GM12878 (cell line): ENCODE data around the gene NFATC2. TPM values are rescaled to one million over a fixed set of nuclear protein-coding genes. Genes with fewer than 3 reads are reported as not detected.

Experiments used
- ATAC-seq: fragments of 200-7000 bp; cut with Tn5 transposase; 3 replicates; pipeline ENCODE4 v1.9.1; 2020; ENCODE audit warnings: mild to moderate bottlenecking, moderate library complexity
- BruUV-seq: library from RNA; stranded (reverse); fragments of 400-500 nt; replicated peaks from 2 replicates; lab custom pipeline; 2021; lab: Mats Ljungman, UMichigan
- CTCF ChIA-PET: fragments of 300-600 bp; sonication (Branson Sonifier 250); formaldehyde crosslinking; extraction: SDS; loops from one replicate; lab custom pipeline; 2021; ENCODE audit warnings: inconsistent platforms; lab: Yijun Ruan, JAX
- POLR2A ChIA-PET: fragments of 350-600 bp; formaldehyde crosslinking; extraction: SDS; loops from one replicate; lab custom pipeline; 2021; ENCODE audit warnings: inconsistent platforms; lab: Charles Lee
- RAD21 ChIA-PET: fragments of 300-600 bp; sonication (Branson Sonifier 250); formaldehyde crosslinking; loops from one replicate; lab custom pipeline; 2023; ENCODE audit warnings: antibody characterized with exemption; ENCODE audit not compliant: unreplicated experiment; lab: Charles Lee
- SMC1A ChIA-PET: fragments of 300-600 bp; sonication (Branson Sonifier 250); formaldehyde crosslinking; loops from one replicate; lab custom pipeline; 2023; ENCODE audit not compliant: unreplicated experiment, uncharacterized antibody; lab: Charles Lee
- DNase-seq: peaks from one replicate; pipeline ENCODE4 v3.0.0-alpha.2; 2011; ENCODE audit warnings: low read depth, low spot score
- FAIRE-seq: peaks from 3 replicates; lab custom pipeline; 2011; peaks lifted over from hg19 to GRCh38; lab: Jason Lieb, UNC
- H2AFZ ChIP-seq: 2 replicates; pipeline ENCODE4 v1.6.0; 2011; ENCODE audit warnings: low read depth, low read length, control low read depth; ENCODE audit not compliant: control insufficient read depth
- H3K27ac ChIP-seq: 2 replicates; pipeline ENCODE4 v1.5.1; 2011; ENCODE audit warnings: control low read depth; ENCODE audit not compliant: control insufficient read depth, insufficient read depth
- H3K27me3 ChIP-seq, 2 experiments: replicated peaks in 1 of 2; 2 replicates each; pipeline versions ENCODE4 v1.6.0 to v1.6.1; 2011; ENCODE audit warnings: low read length in 1 of 2; ENCODE audit not compliant: control insufficient read depth in 2 of 2, insufficient read depth in 2 of 2
- H3K36me3 ChIP-seq, 2 experiments: 2 replicates each; pipeline ENCODE4 v1.5.1; 2011; ENCODE audit warnings: low read length in 1 of 2; ENCODE audit not compliant: control insufficient read depth in 2 of 2, insufficient read depth in 2 of 2
- H3K4me1 ChIP-seq: 2 replicates; pipeline ENCODE4 v1.6.1; 2011; ENCODE audit warnings: mild to moderate bottlenecking, low read length, moderate library complexity, mixed read lengths; ENCODE audit not compliant: control insufficient read depth, insufficient read depth
- H3K4me2 ChIP-seq: 2 replicates; pipeline ENCODE4 v1.6.0; 2011; ENCODE audit warnings: control low read depth; ENCODE audit not compliant: control insufficient read depth, insufficient read depth
- H3K4me3 ChIP-seq: fragments of 200-600 bp; sonication (generic); 2 replicates; pipeline ENCODE4 v1.5.1; 2016
- H3K79me2 ChIP-seq: 2 replicates; pipeline ENCODE4 v1.6.0; 2011; ENCODE audit warnings: low read length; ENCODE audit not compliant: control insufficient read depth, insufficient read depth
- H3K9ac ChIP-seq: 2 replicates; pipeline ENCODE4 v1.8.0; 2011; ENCODE audit warnings: low read length, control low read depth, mixed read lengths; ENCODE audit not compliant: control insufficient read depth, insufficient read depth
- H3K9me3 ChIP-seq: replicated peaks from 3 replicates; pipeline ENCODE4 v1.5.1; 2011; ENCODE audit warnings: mild to moderate bottlenecking, low read length; ENCODE audit not compliant: control insufficient read depth, insufficient read depth
- H4K20me1 ChIP-seq: 2 replicates; pipeline ENCODE4 v1.6.0; 2011; ENCODE audit not compliant: control insufficient read depth, insufficient read depth
- FOS ChIP-seq: IDR thresholded peaks from 3 replicates; pipeline ENCODE4 v1.6.1; 2011; ENCODE audit warnings: borderline replicate concordance; ENCODE audit not compliant: insufficient read length; ENCODE audit errors: extremely low read depth
- SKIL ChIP-seq: fragments of 450-650 bp; IDR thresholded peaks from 2 replicates; pipeline ENCODE4 v1.6.1; 2017; ENCODE audit warnings: mild to moderate bottlenecking, low read depth, inconsistent platforms; ENCODE audit not compliant: poor library complexity, severe bottlenecking
- ZBTB11 ChIP-seq: fragments of 450-650 bp; formaldehyde crosslinking; IDR thresholded peaks from 2 replicates; pipeline ENCODE4 v1.5.0; 2022; ENCODE audit warnings: mild to moderate bottlenecking, missing genetic modification characterization
- WGBS: methylation state at CpG from one replicate; pipeline ENCODE4 v1.1.6; 2016; ENCODE audit warnings: low lambda C conversion rate; ENCODE audit not compliant: insufficient replicate concordance, insufficient coverage; ENCODE audit errors: missing lambda C conversion rate; 5-methylcytosine and 5-hydroxymethylcytosine counted together
- in situ Hi-C: fragments of 300-500 bp; cut with MboI; formaldehyde crosslinking; loops from 9 replicates; pipeline ENCODE4 v1.14.3; 2018; ENCODE audit warnings: mixed read lengths
- intact Hi-C: fragments of 100-400 bp; cut with micrococcal nuclease; formaldehyde crosslinking; loops from one replicate; pipeline ENCODE4 v1.14.2; 2022; ENCODE audit not compliant: unreplicated experiment
- polyA plus RNA-seq, 11 experiments: library from polyadenylated mRNA; depleted of rRNA in 4 of 11; unstranded in 6 of 11; stranded (reverse) in 5 of 11; fragments of >200 nt; fragmentation: Nextera tagmentation in 4 of 11; fragmentation: Illumina TruSeq in 1 of 11; extraction: Ambion mirVana in 4 of 11; extraction: Trizol in 1 of 11; gene quantifications; 1 replicate in 1 of 11; 2 replicates in 10 of 11; pipeline versions ENCODE4 v1.2.1 to v1.2.3, GENCODE V29; 2011 to 2016; ENCODE audit warnings: inconsistent platforms in 2 of 11, missing spikeins in 2 of 11, low read depth in 1 of 11
- total RNA-seq, 4 experiments: library from RNA; depleted of rRNA in 3 of 4; stranded (reverse); fragments of >200 nt in 3 of 4; fragmentation: Illumina TruSeq in 1 of 4; extraction: Trizol in 1 of 4; gene quantifications; 2 replicates each; pipeline versions ENCODE4 v1.2.1 to v1.2.3, GENCODE V29; 2013 to 2021

NFATC2 gene
- total and polyA plus RNA-seq, 10 of the 15 experiments (the other 5 are each of a cell fraction or from before 2014, with no cell fraction given) = 3.3 to 20.0 (median 7.3) TPM

DNA sequence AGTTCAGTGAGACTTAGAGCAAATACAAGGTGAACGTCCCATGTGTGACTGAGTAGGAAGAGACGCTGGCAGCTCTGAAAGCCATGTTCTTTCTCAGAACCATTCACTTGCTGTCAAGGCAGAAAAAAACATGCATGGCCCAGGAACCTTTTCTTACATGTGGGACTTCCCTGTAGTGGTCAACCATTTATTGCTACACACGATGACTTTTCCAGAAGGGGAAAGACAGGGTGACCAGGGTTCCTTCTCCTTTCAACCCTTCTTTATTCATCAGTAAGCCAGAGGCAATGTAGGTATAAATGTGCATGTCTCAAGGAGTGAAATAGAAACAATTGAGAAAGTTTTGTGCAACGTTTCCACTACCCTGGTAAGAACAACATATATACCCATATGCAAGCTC lies 189.0 kb downstream of the NFATC2 start:
- ChIA-PET CTCF (no interaction called here), POLR2A (no interaction called here), RAD21 (no interaction called here)
- Histone ChIP-seq H3K9ac (no peak overlapping the region), H3K9me3 (no peaks in the 10 kb centered on the region), H3K4me3 (no peak overlapping the region), H3K4me1 (no peaks in the 10 kb centered on the region), H3K27ac (no peak overlapping the region), H3K36me3 (no peaks in the 10 kb centered on the region), H3K4me2 (no peak overlapping the region), H4K20me1 (no peaks in the 10 kb centered on the region), H3K79me2 (no peaks in the 10 kb centered on the region)
- WGBS = 9% methylated on average over 4 of the region's 4 CpGs
- BruUV-seq = no TSS peak
- in situ Hi-C loops = no loop called here
- no peak for TF ChIP-seq SKIL
- no peak for TF ChIP-seq FOS
- TF ChIP-seq ZBTB11 = no peak
- TF ChIP-seq, all 136 proteins: peak for 0
- FAIRE-seq (no peak), ATAC-seq (no peak), DNase-seq (no peak)
- SMC1A ChIA-PET = no interaction called here
- H3K27me3 ChIP-seq = no peaks in the 10 kb centered on the region; a peak in 1 of 4 replicates
- H2AFZ ChIP-seq = no peak overlapping the region
- intact Hi-C loops = no loop called here
